GM12892 (cell line): ENCODE data around the gene CSGALNACT2.
"Not testable (repeated sequence)": the region's sequence is repeated elsewhere in the genome, so short reads cannot be mapped to it uniquely, and the experiment has no call there.

Experiments used
- DNase-seq: peaks from one replicate; pipeline ENCODE4 v3.0.0; 2011; ENCODE audit not compliant: insufficient read length
- FAIRE-seq: peaks from 2 replicates; lab custom pipeline; 2011; peaks lifted over from hg19 to GRCh38; lab: Jason Lieb, UNC
- POLR2A ChIP-seq: IDR thresholded peaks from 2 replicates; pipeline ENCODE4 v1.6.1; 2011; ENCODE audit warnings: low read depth, low read length, control low read depth
- POLR2AphosphoS5 ChIP-seq: IDR thresholded peaks from 2 replicates; pipeline ENCODE4 v1.6.1; 2011; ENCODE audit warnings: low read depth, low read length, control low read depth
- TAF1 ChIP-seq: IDR thresholded peaks from 2 replicates; pipeline ENCODE4 v1.6.1; 2011; ENCODE audit warnings: low read depth, mild to moderate bottlenecking, control low read depth, low read length, borderline replicate concordance

The CSGALNACT2 gene

GRCh38 chr10:43177595-43177994 is 39.4 kb downstream of the CSGALNACT2 start:
- FAIRE-seq (no peak), DNase-seq (no peak)
- no peak for TF ChIP-seq POLR2A

- TF ChIP-seq TAF1 = no peak
- FAIRE-seq = no peak
- DNase-seq = no peak
These were observed 42.9 kb downstream of the CSGALNACT2 start for GRCh38 chr10:43181146-43181545.

- not testable (repeated sequence) for DNase-seq, FAIRE-seq
These were observed 45.5 kb downstream of the CSGALNACT2 start for GRCh38 chr10:43183764-43184163.

- no peak for TF ChIP-seq TAF1
- TF ChIP-seq POLR2AphosphoS5 = no peak
- TF ChIP-seq POLR2A = no peak
- DNase-seq (no peak), FAIRE-seq (no peak)
These were observed 47.9 kb downstream of the CSGALNACT2 start for GRCh38 chr10:43186150-43186549.

DNA sequence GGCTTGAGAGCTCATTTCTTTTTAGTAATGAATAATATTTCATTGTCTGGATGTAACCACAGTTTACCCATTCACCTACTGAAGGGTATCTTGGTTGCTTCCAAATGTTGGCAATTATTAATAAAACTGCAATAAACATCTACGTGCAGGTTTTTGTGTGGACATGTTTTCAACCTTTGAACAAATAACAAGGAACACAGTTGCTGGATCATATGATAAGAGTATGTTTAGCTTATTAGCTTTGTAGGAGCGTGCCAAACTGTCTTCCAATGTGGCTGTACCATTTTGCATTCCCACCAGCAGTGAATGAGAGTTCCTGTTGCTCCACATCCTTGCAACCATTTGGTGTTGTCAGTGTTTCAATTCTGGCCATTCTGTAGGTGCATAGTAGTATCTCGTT is 49.0 kb downstream of the CSGALNACT2 start:
- DNase-seq = no peak
- no peak for FAIRE-seq
- TF ChIP-seq POLR2A (no peak), POLR2AphosphoS5 (no peak), TAF1 (no peak)

DNA sequence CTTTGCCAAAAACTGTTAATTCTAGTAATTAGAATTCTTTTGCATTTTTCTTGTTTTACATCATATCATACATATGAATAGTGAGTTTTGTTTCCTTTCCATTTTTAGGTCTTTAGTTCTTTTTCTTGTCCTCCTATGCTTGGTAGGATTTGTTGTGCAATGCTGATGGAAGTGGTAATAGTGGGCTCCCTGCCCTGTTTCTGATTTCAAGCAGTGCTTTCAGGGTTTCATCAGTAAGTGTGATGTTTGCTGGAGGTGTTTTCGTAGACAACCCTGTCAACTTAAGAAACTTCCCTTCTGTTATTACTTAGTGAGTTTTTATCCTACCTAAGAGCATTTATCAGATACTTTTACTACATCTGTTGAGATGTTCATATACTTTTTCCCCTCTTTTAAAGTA is 50.5 kb downstream of the CSGALNACT2 start:
- FAIRE-seq (no peak), DNase-seq (no peak)
- TF ChIP-seq TAF1 = no peak
- TF ChIP-seq POLR2A = no peak
- TF ChIP-seq POLR2AphosphoS5 = no peak

DNA sequence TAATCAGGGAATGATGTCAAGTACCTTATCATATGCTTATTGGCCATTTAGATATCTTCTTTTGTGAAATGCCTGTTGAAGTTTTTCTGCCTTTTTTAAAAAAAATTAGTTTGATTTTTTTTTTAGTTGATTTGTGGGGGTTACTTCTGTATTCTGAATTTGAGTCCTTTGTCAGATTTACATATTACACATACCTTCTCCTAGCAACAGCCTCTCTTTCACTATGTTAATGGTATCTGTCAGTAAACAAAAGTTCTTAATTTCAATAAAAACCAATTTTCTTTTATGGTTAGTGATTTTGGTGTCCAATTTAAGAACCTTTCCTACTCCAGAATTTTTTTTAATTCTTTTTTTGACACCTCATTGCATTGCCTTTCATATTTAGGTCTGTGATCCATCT is 52.0 kb downstream of the CSGALNACT2 start:
- FAIRE-seq = no peak
- TF ChIP-seq POLR2AphosphoS5 (no peak), POLR2A (no peak), TAF1 (no peak)
- no peak for DNase-seq

DNA sequence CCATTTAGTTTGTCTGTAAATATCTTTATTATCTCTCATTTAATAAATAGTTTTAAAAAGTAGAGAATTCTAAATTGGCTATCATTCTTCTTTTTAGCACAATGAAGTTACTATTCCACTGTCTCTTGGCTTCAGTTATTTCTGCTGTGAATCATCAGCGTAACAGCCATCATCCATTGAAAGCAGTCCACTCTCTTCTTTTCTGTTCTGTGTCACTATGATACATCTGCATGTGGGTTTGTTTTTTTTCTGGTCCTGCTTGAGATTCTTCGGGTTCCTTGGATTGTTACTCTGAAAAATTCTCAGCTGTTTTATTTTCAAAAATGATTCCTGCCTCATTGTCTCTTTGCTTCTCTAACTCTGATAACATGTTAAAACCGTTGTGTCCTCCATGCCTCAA is 52.5 kb downstream of the CSGALNACT2 start:
- TF ChIP-seq POLR2A (no peak), TAF1 (no peak), POLR2AphosphoS5 (no peak)

DNA sequence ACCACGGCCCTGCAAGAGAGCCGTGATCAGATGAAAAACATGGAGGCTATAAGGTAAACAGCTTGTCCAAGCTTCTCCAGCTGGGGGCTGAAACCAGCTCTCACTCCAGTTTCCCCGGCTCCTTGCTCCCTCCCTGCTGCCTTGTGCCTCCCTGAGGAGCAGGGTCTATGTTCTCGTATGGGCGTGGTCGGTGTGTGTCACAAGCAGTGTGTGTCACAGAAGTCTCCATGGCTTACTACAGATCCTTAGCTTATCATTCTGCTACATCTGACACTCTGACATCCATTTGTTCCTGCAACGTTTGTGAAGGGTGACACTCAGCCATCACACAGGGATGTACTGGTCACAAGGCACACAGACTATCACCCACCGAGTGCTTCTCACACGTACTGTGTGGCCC is 54.6 kb downstream of the CSGALNACT2 start:
- peak; percentile 3 for DNase-seq
- no peak for FAIRE-seq
- TF ChIP-seq TAF1 (no peak), POLR2AphosphoS5 (no peak), POLR2A (no peak)

More for the DNA sequence above, 52.5 kb downstream of the CSGALNACT2 start:
- DNase-seq (no peak), FAIRE-seq (no peak)

DNA sequence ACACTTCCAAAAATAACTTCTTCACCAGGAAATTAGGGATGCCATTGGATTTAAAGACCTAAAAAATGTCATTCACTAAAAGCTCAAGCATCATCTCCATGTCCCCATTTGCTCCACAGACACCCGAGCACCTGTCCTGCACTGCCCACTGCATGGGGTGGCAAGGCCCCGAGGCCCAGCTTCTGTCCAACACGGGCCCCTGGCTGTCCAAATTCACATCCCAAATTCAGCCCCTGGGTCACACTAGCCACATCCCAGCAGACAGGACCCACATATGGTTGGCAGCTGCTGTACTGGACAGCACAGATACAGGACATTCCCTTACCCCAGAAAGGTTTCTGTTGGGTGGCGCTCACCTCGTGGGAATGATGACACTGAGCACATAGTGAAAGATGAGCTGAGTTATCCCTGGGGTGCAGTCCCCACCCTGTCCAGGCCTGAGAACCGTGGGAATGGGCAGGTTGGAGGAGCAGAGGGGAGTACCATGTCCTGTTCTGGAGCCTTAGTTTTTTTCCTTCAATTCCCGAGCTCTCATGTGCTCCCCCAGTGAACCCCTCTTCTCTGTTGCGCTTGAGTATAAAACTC is 55.3 kb downstream of the CSGALNACT2 start:
- DNase-seq (no peak), FAIRE-seq (no peak)
- TF ChIP-seq TAF1 (no peak), POLR2AphosphoS5 (no peak), POLR2A (no peak)

GRCh38 chr10:43194266-43194665 is 56.0 kb downstream of the CSGALNACT2 start:
- TF ChIP-seq POLR2AphosphoS5 (no peak), TAF1 (no peak), POLR2A (no peak)
- DNase-seq (no peak), FAIRE-seq (no peak)

- TF ChIP-seq POLR2AphosphoS5 (no peak), POLR2A (no peak), TAF1 (no peak)
- FAIRE-seq (no peak), DNase-seq (no peak)
These were observed 56.6 kb downstream of the CSGALNACT2 start for GRCh38 chr10:43194859-43195258.

DNA sequence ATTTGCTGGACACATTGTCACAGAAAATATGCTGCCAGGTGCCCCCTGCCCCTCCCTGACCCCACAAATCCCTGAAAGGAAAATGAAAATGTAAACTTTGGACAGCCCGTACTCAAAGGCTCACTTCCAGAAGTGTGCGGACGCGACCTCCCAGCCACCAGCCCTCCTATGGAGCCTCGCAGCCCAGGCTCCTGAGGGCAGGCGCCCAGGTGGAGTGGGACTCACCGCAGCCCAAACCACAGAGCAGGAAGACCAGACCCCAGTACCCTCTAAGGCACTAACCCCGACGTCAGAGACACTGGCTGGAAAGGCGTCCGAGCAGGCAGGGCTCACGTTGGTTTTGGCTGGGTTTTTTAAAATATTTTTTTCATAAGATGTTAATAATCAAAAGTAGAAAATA is 57.3 kb downstream of the CSGALNACT2 start:
- TF ChIP-seq POLR2AphosphoS5 (no peak), POLR2A (no peak), TAF1 (no peak)
- no peak for FAIRE-seq
- no peak for DNase-seq
